ENCODE measurements around the gene LIN7C. TPM values are rescaled to one million over a fixed set of nuclear protein-coding genes. Genes with fewer than 3 reads are reported as not detected.

Gene LIN7C
- polyA plus RNA-seq, 1 donor (not counting 4 experiments of a cell fraction or from before 2014, with no cell fraction given), result 23.0 TPM

DNA sequence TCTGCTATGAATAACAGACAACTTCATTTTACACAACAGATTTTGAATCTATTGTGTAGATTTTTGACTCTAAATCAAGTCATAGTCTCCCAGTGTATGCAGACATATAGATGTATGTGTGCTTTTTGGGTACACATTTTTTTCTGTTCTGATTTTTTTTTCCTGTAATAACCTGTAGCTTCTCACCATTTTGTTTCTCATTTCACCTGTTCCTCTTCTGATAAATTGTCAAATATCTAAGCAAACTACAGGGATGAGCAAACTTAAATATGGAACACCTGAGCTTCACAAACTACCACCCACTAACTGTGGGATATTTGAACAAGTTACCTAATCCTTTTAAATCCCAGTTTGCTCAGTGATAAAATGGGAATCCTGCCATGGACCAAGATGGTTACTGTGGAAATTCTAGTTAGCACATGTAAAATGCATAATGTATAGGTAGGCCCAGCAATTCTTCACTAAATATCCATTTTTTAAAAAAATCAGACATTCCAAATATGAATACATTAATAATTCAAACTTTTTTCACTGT, 49.7 kb downstream of the LIN7C start:
- DNase-seq (ENCODE audit: low read depth, low spot score) (no peak), FAIRE-seq (no peak)
- no peaks in the 10 kb centered on the region for H3K36me3 ChIP-seq (ENCODE audit: control insufficient read depth in 2 of 2, extremely low read depth in 1 of 2, insufficient read depth in 2 of 2, low read length in 2 of 2)
- no peak overlapping the region for H3K4me3 ChIP-seq (ENCODE audit: control insufficient read depth in 2 of 3, extremely low read depth in 1 of 3, insufficient read depth in 2 of 3, low read depth in 1 of 3, low read length in 3 of 3)
- H2AFZ ChIP-seq (ENCODE audit: control insufficient read depth, low read length), result no peak overlapping the region
- dilution Hi-C loops (cut with MboI; ENCODE audit: extremely low pct_ligation_motif_present, low sequenced_read_pairs), result no loop called here
- H4K20me1 ChIP-seq (ENCODE audit: control insufficient read depth, extremely low read depth, insufficient read depth, low read length), result no peaks in the 10 kb centered on the region
- H3K79me2 ChIP-seq (ENCODE audit: control insufficient read depth, insufficient read depth, low read length), result peaks cover 91% of the 10 kb centered on the region
- peaks cover 35% of the 10 kb centered on the region for H3K4me1 ChIP-seq (ENCODE audit: control insufficient read depth, extremely low read depth, insufficient read depth, low read length)
- no peak overlapping the region for H3K9ac ChIP-seq (ENCODE audit: control insufficient read depth, extremely low read depth, insufficient read depth, low read length)
- no peaks in the 10 kb centered on the region for H3K9me3 ChIP-seq (ENCODE audit: control insufficient read depth, low read depth, low read length)
- peak overlapping the region; percentile 65 for H3K4me2 ChIP-seq (ENCODE audit: control insufficient read depth, extremely low read depth, insufficient read depth, low read depth, low read length)
- H3K27me3 ChIP-seq (ENCODE audit: control insufficient read depth, extremely low read depth, insufficient read depth, low read length), result no peaks in the 10 kb centered on the region
- TF ChIP-seq EZH2 (IDR thresholded peaks at IDR 0.05; ENCODE audit: low read length) (no peak), CTCF (optimal IDR thresholded peaks at IDR 0.05 in 1 of 3, IDR thresholded peaks at IDR 0.05 in 1 of 3, conservative IDR thresholded peaks at IDR 0.05 in 1 of 3; ENCODE audit: extremely low read depth in 1 of 3, insufficient read depth in 2 of 3, low read length in 3 of 3) (no peak)
- H3K27ac ChIP-seq (ENCODE audit: control insufficient read depth, insufficient read depth, low read length), result peak overlapping the region; percentile 57
- H3K9me1 ChIP-seq (ENCODE audit: control insufficient read depth, extremely low read depth, insufficient read depth, low read length), result no peaks in the 10 kb centered on the region

DNA sequence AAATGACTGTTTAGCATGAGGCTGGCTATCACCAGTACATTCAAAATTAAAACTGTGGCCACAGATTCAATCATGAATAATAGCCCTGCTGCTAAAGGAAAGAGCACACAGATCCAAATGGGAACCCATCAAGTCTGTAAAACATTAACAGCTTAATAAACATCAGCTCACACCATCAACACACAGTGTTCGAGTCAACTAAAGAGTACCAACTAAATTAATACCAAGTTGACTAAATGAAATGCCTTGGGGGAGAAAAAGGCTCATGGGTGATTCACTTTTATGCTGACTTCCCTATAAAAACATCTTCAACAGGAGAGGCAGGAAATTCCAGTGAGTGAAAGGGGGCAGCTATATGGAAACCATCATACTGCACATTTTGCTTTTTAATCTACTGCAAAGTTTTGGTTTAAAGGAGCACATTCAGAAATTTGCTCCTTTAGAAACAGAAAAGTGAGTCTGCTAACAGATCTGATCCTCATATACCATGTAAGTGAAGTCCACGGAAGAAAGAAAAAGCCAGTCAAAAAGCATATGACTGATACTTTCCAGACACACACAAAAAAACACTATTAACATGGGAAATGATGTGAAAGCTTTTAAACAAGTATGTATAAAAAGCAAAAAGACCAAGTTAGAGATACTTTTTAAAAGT, 50.3 kb downstream of the LIN7C start:
- Histone ChIP-seq H3K4me3 (ENCODE audit: control insufficient read depth in 2 of 3, extremely low read depth in 1 of 3, insufficient read depth in 2 of 3, low read depth in 1 of 3, low read length in 3 of 3) (no peak overlapping the region), H3K79me2 (ENCODE audit: control insufficient read depth, insufficient read depth, low read length) (peaks cover 91% of the 10 kb centered on the region), H3K9me1 (ENCODE audit: control insufficient read depth, extremely low read depth, insufficient read depth, low read length) (no peaks in the 10 kb centered on the region), H3K4me2 (ENCODE audit: control insufficient read depth, extremely low read depth, insufficient read depth, low read depth, low read length) (peak overlapping the region; percentile 65), H2AFZ (ENCODE audit: control insufficient read depth, low read length) (no peak overlapping the region), H3K27ac (ENCODE audit: control insufficient read depth, insufficient read depth, low read length) (peak overlapping the region; percentile 57), H3K4me1 (ENCODE audit: control insufficient read depth, extremely low read depth, insufficient read depth, low read length) (peaks cover 41% of the 10 kb centered on the region), H3K36me3 (ENCODE audit: control insufficient read depth in 2 of 2, extremely low read depth in 1 of 2, insufficient read depth in 2 of 2, low read length in 2 of 2) (no peaks in the 10 kb centered on the region), H3K9me3 (ENCODE audit: control insufficient read depth, low read depth, low read length) (no peaks in the 10 kb centered on the region), H4K20me1 (ENCODE audit: control insufficient read depth, extremely low read depth, insufficient read depth, low read length) (no peaks in the 10 kb centered on the region), H3K9ac (ENCODE audit: control insufficient read depth, extremely low read depth, insufficient read depth, low read length) (no peak overlapping the region), H3K27me3 (ENCODE audit: control insufficient read depth, extremely low read depth, insufficient read depth, low read length) (no peaks in the 10 kb centered on the region)
- DNase-seq (ENCODE audit: low read depth, low spot score), result no peak
- FAIRE-seq, result peak; percentile 70
- no peak for TF ChIP-seq CTCF (optimal IDR thresholded peaks at IDR 0.05 in 1 of 3, IDR thresholded peaks at IDR 0.05 in 1 of 3, conservative IDR thresholded peaks at IDR 0.05 in 1 of 3; ENCODE audit: extremely low read depth in 1 of 3, insufficient read depth in 2 of 3, low read length in 3 of 3)
- no peak for TF ChIP-seq EZH2 (IDR thresholded peaks at IDR 0.05; ENCODE audit: low read length)
- dilution Hi-C loops (cut with MboI; ENCODE audit: extremely low pct_ligation_motif_present, low sequenced_read_pairs), result no loop called here

Measured in keratinocyte (primary cell).